Fibroblast of mammary gland (primary cell): Measurements from ENCODE around the gene ZNF638.
"Not testable (repeated sequence)": the region's sequence is repeated elsewhere in the genome, so short reads cannot be mapped to it uniquely, and the experiment has no call there.

ENCODE experiments used
- DNase-seq: peaks from one replicate; pipeline ENCODE4 v3.0.0-alpha.2; 2010; ENCODE audit warnings: low read depth
- H3K4me3 ChIP-seq: 2 replicates; pipeline ENCODE4 v1.5.1; 2011; ENCODE audit warnings: low read depth, mild to moderate bottlenecking, low read length, moderate library complexity; ENCODE audit not compliant: control insufficient read depth
- CTCF ChIP-seq: conservative IDR thresholded peaks from 2 replicates; pipeline ENCODE4 v1.5.1; 2011; ENCODE audit warnings: low read depth, low read length, inconsistent platforms; ENCODE audit not compliant: control insufficient read depth, insufficient read depth

Gene ZNF638

GRCh38 chr2:71428472-71429383 lies 97.1 kb downstream of the ZNF638 start:
- no peak for DNase-seq
- TF ChIP-seq CTCF, result no peak
- no peak overlapping the region for H3K4me3 ChIP-seq

GRCh38 chr2:71445142-71445541 lies 113.6 kb downstream of the ZNF638 start:
- H3K4me3 ChIP-seq, DNase-seq: not testable (repeated sequence)

GRCh38 chr2:71446505-71446904 lies 114.9 kb downstream of the ZNF638 start:
- TF ChIP-seq CTCF, result no peak
- DNase-seq, result no peak

GRCh38 chr2:71449343-71449742 lies 117.8 kb downstream of the ZNF638 start:
- DNase-seq, result no peak
- no peak overlapping the region for H3K4me3 ChIP-seq
- no peak for TF ChIP-seq CTCF

More at GRCh38 chr2:71446505-71446904, 114.9 kb downstream of the ZNF638 start:
- H3K4me3 ChIP-seq, result no peak overlapping the region

GRCh38 chr2:71451705-71452104 lies 120.1 kb downstream of the ZNF638 start:
- no peak for TF ChIP-seq CTCF
- H3K4me3 ChIP-seq, result no peak overlapping the region
- DNase-seq, result no peak

- peak; percentile 57 for DNase-seq
- TF ChIP-seq CTCF, result peak; percentile 17
- no peak overlapping the region for H3K4me3 ChIP-seq
Observed at GRCh38 chr2:71452565-71452964, 121.0 kb downstream of the ZNF638 start.

GRCh38 chr2:71453404-71454220 lies 122.0 kb downstream of the ZNF638 start, which contains the start of gene DYSF:
Gene DYSF, plus strand, starts transcription at chr2:71453561.
- TF ChIP-seq CTCF, result no peak
- peak; percentile 17 for DNase-seq
- H3K4me3 ChIP-seq, result peak within 1 kb of the TSS; percentile 36
